OCI-LY1 (cell line): ENCODE data around the gene SHLD2.
"Not testable (repeated sequence)": the region's sequence is repeated elsewhere in the genome, so short reads cannot be mapped to it uniquely, and the experiment has no call there.

Source experiments
- H2AFZ ChIP-seq: fragments of 200-600 bp; sonication (generic), shearing (Covaris generic); 2 replicates; pipeline ENCODE4 v1.6.0; 2014; ENCODE audit warnings: antibody characterized with exemption, mild to moderate bottlenecking, low read length
- H3F3A ChIP-seq: fragments of 200-600 bp; sonication (generic), shearing (Covaris generic); 2 replicates; pipeline ENCODE4 v1.6.0; 2014; ENCODE audit warnings: mild to moderate bottlenecking, antibody characterized with exemption, low read length, moderate library complexity; ENCODE audit not compliant: insufficient read depth
- H3K27ac ChIP-seq: fragments of 200-600 bp; sonication (generic); 2 replicates; pipeline ENCODE4 v1.5.1; 2014; ENCODE audit warnings: low read length, mixed run types, mild to moderate bottlenecking, low read depth; ENCODE audit not compliant: poor library complexity, severe bottlenecking
- H3K27me3 ChIP-seq: fragments of 200-600 bp; sonication (generic); 2 replicates; pipeline ENCODE4 v1.6.0; 2014; ENCODE audit warnings: antibody characterized with exemption, mild to moderate bottlenecking, low read length, moderate library complexity; ENCODE audit not compliant: insufficient read depth
- H3K36me3 ChIP-seq: fragments of 200-600 bp; sonication (generic); 2 replicates; pipeline ENCODE4 v1.6.1; 2014; ENCODE audit warnings: mild to moderate bottlenecking, antibody characterized with exemption, low read length, moderate library complexity, mixed read lengths; ENCODE audit not compliant: insufficient read depth
- H3K4me1 ChIP-seq: fragments of 200-600 bp; sonication (generic); 2 replicates; pipeline ENCODE4 v1.5.1; 2014; ENCODE audit warnings: mild to moderate bottlenecking, low read length, moderate library complexity; ENCODE audit not compliant: insufficient read depth, severe bottlenecking
- H3K4me2 ChIP-seq: fragments of 200-600 bp; sonication (generic), shearing (Covaris generic); 2 replicates; pipeline ENCODE4 v1.6.1; 2014; ENCODE audit warnings: low read length
- H3K4me3 ChIP-seq: fragments of 200-600 bp; sonication (generic); 2 replicates; pipeline ENCODE4 v1.5.1; 2014; ENCODE audit warnings: low read length, low read depth, mild to moderate bottlenecking, mixed read lengths; ENCODE audit not compliant: poor library complexity, severe bottlenecking
- H3K79me2 ChIP-seq: fragments of 200-600 bp; shearing (Covaris generic); 2 replicates; pipeline ENCODE4 v1.6.1; 2016; ENCODE audit warnings: mixed run types, low read length, mixed read lengths; ENCODE audit not compliant: insufficient read depth
- H3K9ac ChIP-seq: fragments of 200-600 bp; sonication (generic), shearing (Covaris generic); 2 replicates; pipeline ENCODE4 v1.6.1; 2014; ENCODE audit warnings: mild to moderate bottlenecking, low read length, mixed read lengths
- H3K9me2 ChIP-seq: fragments of 200-600 bp; sonication (generic), shearing (Covaris generic); 2 replicates; pipeline ENCODE4 v1.6.1; 2014; ENCODE audit warnings: low read depth, mild to moderate bottlenecking, low read length, mixed read lengths
- H3K9me3 ChIP-seq: fragments of 200-600 bp; shearing (Covaris generic); 2 replicates; pipeline ENCODE4 v1.6.1; 2014; ENCODE audit warnings: low read length, mixed read lengths
- H4K20me1 ChIP-seq: fragments of 200-600 bp; sonication (generic), shearing (Covaris generic); 2 replicates; pipeline ENCODE4 v1.6.0; 2016; ENCODE audit warnings: mild to moderate bottlenecking, low read length; ENCODE audit not compliant: insufficient read depth

Gene SHLD2

DNA sequence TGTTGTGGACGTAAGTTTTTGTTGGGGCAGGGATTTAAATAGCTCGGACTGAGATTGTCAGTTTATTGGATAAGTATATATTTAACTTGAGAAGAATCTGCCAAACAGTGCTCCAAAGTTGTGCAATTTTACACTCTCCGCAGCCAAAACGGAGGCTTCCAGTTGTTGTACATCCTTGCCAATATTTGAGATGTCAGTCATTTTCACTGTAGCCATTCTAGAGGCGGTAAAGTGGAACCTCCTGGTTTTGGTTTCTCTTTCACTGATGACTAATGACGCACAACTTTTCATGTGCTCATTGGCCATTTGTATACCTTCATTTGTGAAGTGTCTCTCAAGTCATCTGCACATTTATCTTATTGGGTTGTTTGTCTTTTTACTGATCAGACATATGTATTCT, 105.9 kb downstream of the SHLD2 start:
- not testable (repeated sequence) for H3K27me3 ChIP-seq, H4K20me1 ChIP-seq, H3K9me3 ChIP-seq, H3K79me2 ChIP-seq, H3F3A ChIP-seq, H3K9me2 ChIP-seq, H3K36me3 ChIP-seq
- 0 out of 2 replicates have a peak overlapping the region, but pooled peaks have one; percentile 24 for H3K9ac ChIP-seq
- peak overlapping the region; percentile 72 for H3K4me2 ChIP-seq
- peak overlapping the region; percentile 90; the same call in 1 of the 2 replicates for H2AFZ ChIP-seq
- H3K27ac ChIP-seq = peak overlapping the region; percentile 31
- peaks cover 15% of the 10 kb centered on the region for H3K4me1 ChIP-seq
- H3K4me3 ChIP-seq = peak overlapping the region; percentile 45

DNA sequence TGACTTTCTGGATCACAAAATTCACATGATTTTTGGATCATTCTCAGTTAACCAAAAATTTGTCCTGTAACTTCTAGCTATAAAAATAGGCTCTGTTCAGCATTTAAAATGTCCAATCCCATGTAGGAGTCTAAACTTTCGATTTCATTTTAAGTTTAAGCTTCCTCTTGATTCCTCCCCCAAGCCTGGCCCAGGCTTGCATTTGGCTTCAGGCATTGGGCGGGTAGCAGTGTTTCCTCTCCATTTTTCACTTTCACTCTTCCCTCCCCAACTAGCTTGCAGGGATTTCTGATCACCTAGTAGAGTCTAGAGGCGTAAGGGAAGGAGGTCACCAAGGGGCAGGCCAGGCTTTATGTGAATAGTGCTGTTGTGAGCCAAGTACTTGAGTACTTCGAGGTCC, 109.8 kb downstream of the SHLD2 start:
- H3K4me2 ChIP-seq, H3F3A ChIP-seq, H3K27ac ChIP-seq, H2AFZ ChIP-seq, H4K20me1 ChIP-seq, H3K36me3 ChIP-seq, H3K9me3 ChIP-seq, H3K79me2 ChIP-seq, H3K27me3 ChIP-seq, H3K9ac ChIP-seq, H3K4me3 ChIP-seq, H3K9me2 ChIP-seq: not testable (repeated sequence)
- H3K4me1 ChIP-seq = peaks cover 15% of the 10 kb centered on the region

- H3K27ac ChIP-seq, H3K9me3 ChIP-seq, H4K20me1 ChIP-seq, H3F3A ChIP-seq, H3K4me1 ChIP-seq, H3K9me2 ChIP-seq, H3K27me3 ChIP-seq, H3K79me2 ChIP-seq, H3K36me3 ChIP-seq, H2AFZ ChIP-seq, H3K9ac ChIP-seq, H3K4me3 ChIP-seq, H3K4me2 ChIP-seq: not testable (repeated sequence)
Measured at GRCh38 chr10:87206922-87207321, 111.9 kb downstream of the SHLD2 start.

- not testable (repeated sequence) for H4K20me1 ChIP-seq, H3K36me3 ChIP-seq, H3K9me3 ChIP-seq, H3K27ac ChIP-seq, H3K4me1 ChIP-seq, H3K9ac ChIP-seq, H3F3A ChIP-seq, H3K9me2 ChIP-seq, H3K4me2 ChIP-seq, H3K27me3 ChIP-seq, H3K79me2 ChIP-seq, H3K4me3 ChIP-seq, H2AFZ ChIP-seq
Measured at GRCh38 chr10:87210309-87210708, 115.3 kb downstream of the SHLD2 start.

GRCh38 chr10:87211848-87212247, 116.8 kb downstream of the SHLD2 start:
- not testable (repeated sequence) for H3K9me3 ChIP-seq, H3K4me1 ChIP-seq, H3K9ac ChIP-seq, H4K20me1 ChIP-seq, H3K79me2 ChIP-seq, H3K9me2 ChIP-seq, H3F3A ChIP-seq, H2AFZ ChIP-seq, H3K36me3 ChIP-seq, H3K27ac ChIP-seq, H3K4me2 ChIP-seq, H3K27me3 ChIP-seq, H3K4me3 ChIP-seq

DNA sequence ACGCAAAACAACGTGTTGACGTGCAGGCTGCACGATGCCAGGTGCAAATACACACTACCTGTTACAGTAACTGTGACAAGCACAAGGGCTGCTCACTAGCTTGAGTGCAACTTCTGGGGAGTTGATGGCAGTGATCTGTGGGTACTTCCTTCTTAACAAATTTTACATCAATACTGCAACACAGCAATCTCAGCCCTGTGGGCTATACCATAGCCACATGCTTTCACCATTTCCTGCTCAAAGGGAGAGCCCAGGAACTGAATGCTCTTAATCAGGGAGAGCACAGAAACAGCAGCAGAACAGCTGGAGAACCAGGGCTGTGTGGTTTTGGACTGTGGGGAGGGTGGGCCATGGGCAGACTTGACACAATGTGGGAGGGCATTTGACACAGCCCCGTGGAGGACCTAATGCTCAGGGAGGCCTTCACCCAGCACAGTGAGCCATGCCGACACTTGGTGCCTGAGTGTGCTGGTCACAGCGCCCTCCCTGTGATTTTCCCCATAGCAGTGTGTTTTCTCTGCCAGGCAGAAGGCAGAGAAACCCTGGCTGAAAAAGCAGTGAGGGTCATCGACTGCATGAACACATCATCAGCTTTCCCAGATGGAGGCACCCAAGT, 118.3 kb downstream of the SHLD2 start:
- not testable (repeated sequence) for H3K4me3 ChIP-seq, H3K9me2 ChIP-seq, H3K27ac ChIP-seq, H3K4me2 ChIP-seq, H3K9ac ChIP-seq, H3K9me3 ChIP-seq, H3K4me1 ChIP-seq, H3F3A ChIP-seq, H3K79me2 ChIP-seq, H3K27me3 ChIP-seq, H2AFZ ChIP-seq, H3K36me3 ChIP-seq, H4K20me1 ChIP-seq

DNA sequence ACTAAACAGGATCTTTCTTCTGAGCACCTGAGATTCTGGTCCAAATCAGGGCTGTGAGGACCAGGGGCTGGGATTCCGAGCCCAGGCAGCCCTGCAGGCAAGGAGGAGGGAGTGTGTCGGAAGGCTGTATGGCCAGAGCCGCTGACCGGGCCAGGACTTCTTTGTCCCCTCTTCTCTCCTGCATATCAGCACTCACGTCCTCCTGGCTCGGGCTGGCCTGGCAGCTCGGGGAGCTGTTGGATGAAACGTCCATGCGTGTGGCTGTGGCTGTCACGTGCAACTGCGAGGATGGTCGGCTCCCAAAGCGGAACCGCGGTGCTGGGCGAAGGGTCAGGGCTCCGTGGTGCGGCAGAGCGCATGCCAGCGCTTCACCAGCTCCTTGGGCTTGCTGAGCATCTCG, 118.8 kb downstream of the SHLD2 start:
- H3K36me3 ChIP-seq, H3K4me1 ChIP-seq, H3K9ac ChIP-seq, H3F3A ChIP-seq, H3K9me3 ChIP-seq, H3K27ac ChIP-seq, H3K9me2 ChIP-seq, H3K79me2 ChIP-seq, H3K27me3 ChIP-seq, H3K4me3 ChIP-seq, H2AFZ ChIP-seq, H3K4me2 ChIP-seq, H4K20me1 ChIP-seq: not testable (repeated sequence)

- H3F3A ChIP-seq, H3K27me3 ChIP-seq: not testable (repeated sequence)
Measured at GRCh38 chr10:87216120-87216519, 121.1 kb downstream of the SHLD2 start.

More at GRCh38 chr10:87216120-87216519, 121.1 kb downstream of the SHLD2 start:
- not testable (repeated sequence) for H3K27ac ChIP-seq, H3K79me2 ChIP-seq, H3K9ac ChIP-seq, H3K4me3 ChIP-seq, H3K9me2 ChIP-seq, H2AFZ ChIP-seq, H3K36me3 ChIP-seq, H3K9me3 ChIP-seq, H3K4me2 ChIP-seq, H3K4me1 ChIP-seq, H4K20me1 ChIP-seq
